Fibroblast of the aortic adventitia (primary cell): ENCODE results near the gene MBNL2. TPM values are rescaled to one million over a fixed set of nuclear protein-coding genes. Genes with fewer than 3 reads are reported as not detected.

Experiments used
- DNase-seq: peaks from one replicate; pipeline ENCODE4 v3.0.0-alpha.2; 2010; ENCODE audit warnings: low read depth
- H3K4me3 ChIP-seq: 2 replicates; pipeline ENCODE4 v1.5.1; 2011; ENCODE audit warnings: low read depth, mild to moderate bottlenecking, control low read depth, low read length, moderate library complexity
- CTCF ChIP-seq: IDR thresholded peaks from 2 replicates; pipeline ENCODE4 v1.5.1; 2011; ENCODE audit warnings: mild to moderate bottlenecking, low read length, control low read depth, inconsistent platforms; ENCODE audit not compliant: insufficient read depth
- total RNA-seq: library from RNA; depleted of rRNA; stranded (reverse); fragments of >200 nt; gene quantifications from 2 replicates; pipeline ENCODE4 v1.2.3, GENCODE V29; 2012; ENCODE audit warnings: low replicate concordance

The MBNL2 gene
- total RNA-seq, 1 donor: 120 TPM

- TF ChIP-seq CTCF: no peak
- H3K4me3 ChIP-seq: no peak overlapping the region
- DNase-seq: no peak
Observed at GRCh38 chr13:97259410-97259797, 37.3 kb downstream of the MBNL2 start.

- no peak overlapping the region for H3K4me3 ChIP-seq
- DNase-seq: peak; percentile 88
- no peak for TF ChIP-seq CTCF
Observed at GRCh38 chr13:97259798-97260714, 37.9 kb downstream of the MBNL2 start.

- TF ChIP-seq CTCF: no peak
- no peak overlapping the region for H3K4me3 ChIP-seq
- no peak for DNase-seq
Observed at GRCh38 chr13:97261254-97262005, 39.3 kb downstream of the MBNL2 start.

GRCh38 chr13:97262058-97262457 is 39.9 kb downstream of the MBNL2 start:
- DNase-seq: no peak
- H3K4me3 ChIP-seq: no peak overlapping the region
- TF ChIP-seq CTCF: no peak

- no peak overlapping the region for H3K4me3 ChIP-seq
- no peak for DNase-seq
- TF ChIP-seq CTCF: no peak
Observed at GRCh38 chr13:97263160-97263559, 41.0 kb downstream of the MBNL2 start.

- DNase-seq: no peak
- no peak for TF ChIP-seq CTCF
- no peak overlapping the region for H3K4me3 ChIP-seq
Observed at GRCh38 chr13:97264663-97265062, 42.5 kb downstream of the MBNL2 start.
